Effector memory CD8-positive, alpha-beta T cell (primary cell): ENCODE measurements around the gene MMP23B.

Experiments
- ATAC-seq: fragments of 150-1000 bp; cut with Tn5 transposase; replicated peaks from 2 replicates; pipeline ENCODE4 v1.10.0; 2021; ENCODE audit warnings: mild to moderate bottlenecking, moderate library complexity
- DNase-seq, 3 experiments: peaks; one replicate each; pipeline ENCODE4 v3.0.0; 2021
- H3K27ac Mint-ChIP-seq, 2 donors: one replicate each; pipeline ENCODE4 v1.8.0; 2022; ENCODE audit warnings: mild to moderate bottlenecking in 2 of 2, mixed read lengths in 2 of 2, moderate library complexity in 2 of 2
- H3K27me3 Mint-ChIP-seq, 2 donors: one replicate each; pipeline ENCODE4 v1.8.0; 2022; ENCODE audit warnings: mixed read lengths in 2 of 2
- H3K36me3 Mint-ChIP-seq: one replicate; pipeline ENCODE4 v1.8.0; 2022; ENCODE audit warnings: mild to moderate bottlenecking, moderate library complexity, mixed read lengths; ENCODE audit not compliant: insufficient read depth
- H3K4me1 Mint-ChIP-seq, 2 donors: one replicate each; pipeline ENCODE4 v1.8.0; 2022; ENCODE audit warnings: low read depth in 2 of 2, mixed read lengths in 2 of 2
- H3K4me3 Mint-ChIP-seq, 2 donors: one replicate each; pipeline ENCODE4 v1.8.0; 2022; ENCODE audit warnings: mild to moderate bottlenecking in 2 of 2, mixed read lengths in 2 of 2, moderate library complexity in 2 of 2
- H3K9me3 Mint-ChIP-seq, 2 donors: one replicate each; pipeline ENCODE4 v1.8.0; 2022; ENCODE audit warnings: mixed read lengths in 2 of 2

MMP23B gene

DNA sequence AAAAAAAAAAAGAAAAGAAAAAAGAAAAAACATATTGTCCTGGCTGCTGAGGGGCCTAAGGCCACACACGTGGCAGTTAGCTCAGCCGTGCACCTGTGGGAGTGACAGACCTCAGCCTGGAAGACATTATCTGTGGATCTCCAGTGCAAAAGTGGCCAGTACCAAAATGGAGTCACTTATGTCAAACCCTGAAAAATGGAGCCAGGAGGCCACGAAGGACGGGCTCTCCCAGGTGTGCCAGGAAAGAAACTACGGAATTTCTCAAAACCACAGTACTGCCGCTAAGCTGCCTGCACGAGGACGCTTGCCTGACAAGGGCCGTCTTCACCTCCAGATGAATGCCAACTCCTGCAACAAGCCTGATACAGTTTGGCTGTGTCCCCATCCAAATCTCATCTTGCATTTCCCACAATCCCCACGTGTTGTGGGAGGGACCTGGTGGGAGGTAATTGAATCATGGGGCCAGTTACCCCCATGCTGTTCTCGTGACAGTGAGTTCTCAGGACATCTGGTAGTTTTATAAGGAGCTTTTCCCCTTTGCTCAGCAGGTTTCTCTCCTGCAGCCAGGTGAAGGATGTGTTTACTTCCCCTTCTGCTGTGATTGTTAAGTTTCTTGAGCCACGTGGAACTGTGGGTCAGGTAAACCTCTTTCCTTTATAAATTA lies 22.0 kb upstream of the MMP23B start:
- DNase-seq (no peak), ATAC-seq (no peak)

DNA sequence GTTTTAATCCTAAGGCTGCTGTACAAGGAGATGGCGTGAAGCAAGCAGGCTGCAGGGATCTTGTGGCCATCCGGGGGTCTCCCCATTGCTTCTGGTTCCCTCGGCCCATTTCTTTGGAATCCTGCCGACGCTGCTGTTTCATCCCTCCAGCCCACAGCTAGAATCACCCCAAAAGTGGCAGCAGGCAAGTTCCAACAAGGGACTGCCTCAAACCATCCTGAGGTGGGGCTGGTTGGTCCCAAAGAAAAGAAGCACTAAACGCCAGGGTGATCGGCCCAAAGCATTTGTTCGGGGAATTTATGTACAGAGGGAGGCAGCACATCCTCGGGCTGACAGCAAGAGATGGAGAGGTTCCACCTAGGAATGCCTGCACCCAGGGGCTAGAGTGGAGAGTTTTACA lies 21.2 kb upstream of the MMP23B start:
- Mint-ChIP-seq H3K36me3 (peaks cover 16% of the 10 kb centered on the region), H3K27me3 (no peaks in the 10 kb centered on the region), H3K4me3 (peak overlapping the region in 1 of 2 donors; percentile 13), H3K4me1 (peaks cover 17 to 21% of the 10 kb centered on the region in 2 donors), H3K9me3 (no peaks in the 10 kb centered on the region), H3K27ac (no peak overlapping the region)
- DNase-seq (no peak), ATAC-seq (no peak)

More for the DNA sequence above, 22.0 kb upstream of the MMP23B start:
- no peaks in the 10 kb centered on the region for H3K9me3 Mint-ChIP-seq
- H3K27ac Mint-ChIP-seq = no peak overlapping the region
- H3K36me3 Mint-ChIP-seq = peaks cover 10% of the 10 kb centered on the region
- no peaks in the 10 kb centered on the region for H3K27me3 Mint-ChIP-seq
- H3K4me1 Mint-ChIP-seq = peaks cover 16 to 19% of the 10 kb centered on the region in 2 donors
- no peak overlapping the region for H3K4me3 Mint-ChIP-seq

DNA sequence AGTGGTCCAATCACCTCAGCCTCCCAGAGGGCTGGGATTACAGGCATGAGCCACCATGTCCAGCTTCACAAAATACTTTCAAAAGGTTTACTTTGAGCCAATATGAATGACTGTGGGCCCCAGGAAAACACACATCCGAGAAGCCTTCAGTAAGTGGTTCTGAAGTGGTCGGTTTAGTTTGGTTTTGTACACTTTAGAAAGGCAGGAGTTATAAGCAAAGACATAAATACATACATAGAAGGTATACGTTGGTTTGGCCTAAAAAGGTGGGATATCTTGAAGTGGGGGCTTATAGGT lies 19.9 kb upstream of the MMP23B start:
- Mint-ChIP-seq H3K9me3 (no peaks in the 10 kb centered on the region), H3K27ac (no peak overlapping the region), H3K4me3 (no peak overlapping the region), H3K36me3 (peaks cover 22% of the 10 kb centered on the region), H3K4me1 (peaks cover 17 to 21% of the 10 kb centered on the region in 2 donors), H3K27me3 (no peaks in the 10 kb centered on the region)
- ATAC-seq (no peak), DNase-seq (no peak)

DNA sequence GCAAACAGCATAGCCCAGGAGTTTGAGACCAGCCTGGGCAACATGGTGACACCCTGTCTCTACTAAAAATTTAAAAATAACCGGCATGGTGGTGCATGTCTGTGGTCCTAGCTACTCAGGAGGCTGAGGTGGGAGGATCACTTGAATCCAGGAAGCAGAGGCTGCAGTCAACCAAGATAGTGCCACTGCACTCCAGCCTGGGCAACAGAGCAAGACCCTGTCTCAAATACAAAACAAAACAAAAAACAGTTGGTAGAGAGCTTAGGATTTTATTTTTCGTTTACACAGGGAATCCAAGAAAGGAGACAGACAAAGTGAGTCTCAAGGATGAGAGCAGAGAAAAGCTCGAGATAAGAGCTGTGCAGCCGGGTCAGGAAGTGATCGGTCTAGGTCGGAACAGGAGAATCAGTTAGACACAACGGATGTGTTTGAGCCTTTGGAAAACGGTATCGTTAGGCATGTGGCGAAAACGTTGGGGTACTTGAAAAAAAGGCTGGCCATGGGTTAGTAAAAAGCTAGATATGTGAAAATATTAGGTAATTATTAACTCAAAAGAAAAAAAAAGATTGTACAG lies 18.4 kb upstream of the MMP23B start:
- DNase-seq (no peak), ATAC-seq (no peak)
- Mint-ChIP-seq H3K36me3 (peaks cover 23% of the 10 kb centered on the region), H3K4me3 (peak overlapping the region; percentile 92 to 97), H3K27ac (peak overlapping the region; percentile 97 to 98), H3K27me3 (no peaks in the 10 kb centered on the region), H3K4me1 (peaks cover 17 to 25% of the 10 kb centered on the region in 2 donors), H3K9me3 (no peaks in the 10 kb centered on the region)

DNA sequence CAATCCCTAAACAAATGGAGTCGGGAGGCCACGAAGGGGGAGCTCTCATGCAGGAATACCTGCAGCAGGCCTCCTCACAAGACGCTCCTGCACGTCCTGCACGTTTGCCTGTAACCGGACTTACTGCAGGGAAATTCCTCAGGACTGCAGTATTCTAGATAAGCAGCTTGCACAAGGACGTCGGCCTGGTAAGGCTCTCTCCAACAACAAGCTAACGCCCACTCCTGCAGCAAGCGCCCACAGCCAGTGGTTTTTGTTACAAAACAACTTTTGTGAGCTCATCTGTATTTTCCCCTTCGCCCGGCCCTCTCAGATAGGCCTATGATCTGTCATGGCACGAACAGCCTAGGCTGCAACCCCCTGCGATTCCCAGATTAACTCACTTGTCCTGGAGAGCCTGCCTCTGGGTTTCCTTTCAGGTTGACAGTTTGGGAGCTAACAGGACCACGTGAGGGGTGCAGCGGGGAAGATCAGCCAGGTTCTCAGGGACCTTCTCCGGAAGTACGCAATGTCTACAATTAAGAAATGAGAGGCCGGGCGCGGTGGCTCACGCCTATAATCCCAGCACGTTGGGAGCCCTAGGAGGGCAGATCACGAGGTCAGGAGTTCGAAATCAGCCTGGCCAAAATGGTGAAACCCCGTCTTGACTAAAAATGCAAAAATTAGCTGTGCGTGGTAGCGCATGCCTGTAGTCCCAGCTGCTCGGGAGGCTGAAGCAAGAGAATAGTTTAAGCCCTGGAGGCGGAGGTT lies 17.6 kb upstream of the MMP23B start:
- Mint-ChIP-seq H3K4me3 (peak overlapping the region; percentile 92 to 97), H3K27ac (peak overlapping the region; percentile 97 to 98), H3K4me1 (peaks cover 21 to 27% of the 10 kb centered on the region in 2 donors), H3K9me3 (no peaks in the 10 kb centered on the region), H3K27me3 (no peaks in the 10 kb centered on the region), H3K36me3 (peaks cover 28% of the 10 kb centered on the region)
- DNase-seq (peak; percentile 32 to 42 (median 36)), ATAC-seq (peak; percentile 6)

DNA sequence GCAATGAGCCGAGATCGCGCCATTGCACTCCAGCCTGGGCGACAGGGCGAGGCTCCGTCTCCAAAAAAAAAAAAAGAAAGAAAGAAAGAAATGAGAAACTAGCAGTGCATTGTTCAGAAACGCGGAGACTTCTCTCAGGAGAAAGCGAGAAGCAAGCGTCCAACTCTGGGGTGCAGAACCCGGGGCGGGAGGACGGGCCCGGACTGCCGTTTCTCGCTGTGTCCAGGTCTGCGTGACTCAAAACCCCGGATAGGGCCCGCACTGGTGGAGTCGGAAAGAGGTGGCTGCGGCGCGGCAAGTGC lies 17.1 kb upstream of the MMP23B start:
- Mint-ChIP-seq H3K9me3 (no peaks in the 10 kb centered on the region), H3K4me3 (peak overlapping the region; percentile 92 to 97), H3K4me1 (peaks cover 21 to 27% of the 10 kb centered on the region in 2 donors), H3K36me3 (peaks cover 28% of the 10 kb centered on the region), H3K27me3 (no peaks in the 10 kb centered on the region), H3K27ac (peak overlapping the region; percentile 97 to 98)
- DNase-seq (no peak), ATAC-seq (peak; percentile 1)

DNA sequence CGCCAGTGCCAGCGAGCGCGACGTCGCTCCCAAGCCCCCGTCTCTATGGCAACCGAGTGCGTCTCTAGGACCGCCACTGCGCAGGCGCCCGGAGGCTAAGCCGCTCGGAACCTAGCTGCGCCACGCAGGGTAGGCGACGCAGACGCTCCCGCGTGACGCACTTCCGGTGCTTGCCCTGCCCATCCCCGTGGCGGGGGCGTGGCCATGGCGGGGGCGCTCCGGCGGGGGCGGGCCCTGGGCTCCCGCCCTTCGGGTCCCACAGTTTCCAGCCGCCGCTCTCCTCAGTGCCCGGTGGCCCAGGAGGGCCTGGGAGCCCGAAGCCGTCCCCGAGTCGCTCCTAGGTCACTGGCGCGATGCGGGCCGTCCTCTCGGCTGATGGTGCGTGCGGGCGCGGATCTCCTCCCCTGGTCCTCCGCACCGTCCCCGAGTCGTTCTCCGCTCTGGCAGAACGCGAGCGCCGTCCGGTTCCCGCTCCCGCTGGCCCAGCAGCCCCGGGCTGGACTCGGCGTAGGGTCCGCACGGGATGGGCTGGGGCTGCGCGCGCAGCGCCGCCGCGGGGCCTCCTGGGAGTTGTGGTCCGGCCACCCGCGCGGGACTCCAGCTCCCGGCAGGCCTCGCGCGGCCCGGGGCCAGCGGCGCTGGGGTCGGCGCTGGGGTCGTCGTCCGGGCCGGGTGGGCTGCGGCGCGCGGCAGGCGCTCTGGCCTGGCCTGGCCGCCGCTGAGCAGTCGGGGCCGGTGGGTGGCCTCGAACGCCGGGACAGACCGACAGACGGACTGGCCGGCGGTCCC lies 16.5 kb upstream of the MMP23B start, which contains the start of gene MIB2:
Gene MIB2, plus strand, starts transcription at position 245 of the 789 bp plus-strand sequence. CDS start 7,953 bp downstream, outside the sequence.
- Mint-ChIP-seq H3K27ac (peak within 1 kb of the TSS; percentile 97 to 98), H3K4me3 (peak within 1 kb of the TSS; percentile 92 to 97), H3K27me3 (no peaks in the 10 kb centered on the region), H3K4me1 (peaks cover 21 to 27% of the 10 kb centered on the region in 2 donors), H3K36me3 (peaks cover 30% of the 10 kb centered on the region), H3K9me3 (no peaks in the 10 kb centered on the region)
- ATAC-seq (peak; percentile 82), DNase-seq (peak; percentile 98 to 99 (median 98))

DNA sequence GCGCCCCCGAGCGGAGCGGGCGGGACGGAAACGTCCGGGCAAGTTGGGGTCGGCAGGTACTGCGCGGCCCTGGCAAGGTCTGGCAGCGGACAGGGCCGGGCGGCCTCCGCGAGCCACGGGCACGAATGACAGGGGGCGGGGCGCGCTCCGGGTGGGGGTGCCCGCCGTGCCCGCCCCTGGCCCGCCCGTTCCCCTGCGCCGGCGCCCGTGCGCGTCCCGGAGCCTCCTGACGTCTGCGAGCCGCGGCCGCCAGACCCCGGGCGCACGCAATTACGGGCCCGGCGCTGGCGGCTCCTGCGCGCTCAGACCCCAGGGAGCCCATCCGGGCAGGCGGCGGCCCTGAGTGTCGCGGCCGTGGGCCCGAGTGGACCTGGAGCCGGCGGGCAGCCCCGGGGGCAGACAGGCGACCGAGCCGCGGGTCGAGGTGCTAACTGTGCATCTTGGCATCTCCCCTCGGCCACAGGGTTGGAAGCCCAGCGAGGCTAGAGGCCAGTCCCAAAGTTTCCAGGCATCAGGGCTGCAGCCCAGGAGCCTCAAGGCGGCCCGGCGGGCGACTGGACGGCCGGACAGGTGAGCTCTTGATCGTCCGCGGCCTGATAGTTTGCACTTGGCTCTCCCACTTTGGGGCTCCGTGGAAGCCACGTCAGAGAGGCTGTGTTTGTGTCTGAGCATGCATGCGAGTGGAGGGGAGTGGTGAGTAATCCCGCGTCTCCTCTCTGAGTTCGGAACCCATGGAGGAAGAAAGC lies 15.8 kb upstream of the MMP23B start:
- DNase-seq (peak in 1 of 3 experiments; percentile 32), ATAC-seq (peak; percentile 11)
- no peaks in the 10 kb centered on the region for H3K9me3 Mint-ChIP-seq
- H3K36me3 Mint-ChIP-seq = peaks cover 33% of the 10 kb centered on the region
- no peaks in the 10 kb centered on the region for H3K27me3 Mint-ChIP-seq
- peak overlapping the region; percentile 44 to 78 for H3K27ac Mint-ChIP-seq
- peak overlapping the region; percentile 71 to 72 for H3K4me3 Mint-ChIP-seq
- H3K4me1 Mint-ChIP-seq = peaks cover 21 to 27% of the 10 kb centered on the region in 2 donors

DNA sequence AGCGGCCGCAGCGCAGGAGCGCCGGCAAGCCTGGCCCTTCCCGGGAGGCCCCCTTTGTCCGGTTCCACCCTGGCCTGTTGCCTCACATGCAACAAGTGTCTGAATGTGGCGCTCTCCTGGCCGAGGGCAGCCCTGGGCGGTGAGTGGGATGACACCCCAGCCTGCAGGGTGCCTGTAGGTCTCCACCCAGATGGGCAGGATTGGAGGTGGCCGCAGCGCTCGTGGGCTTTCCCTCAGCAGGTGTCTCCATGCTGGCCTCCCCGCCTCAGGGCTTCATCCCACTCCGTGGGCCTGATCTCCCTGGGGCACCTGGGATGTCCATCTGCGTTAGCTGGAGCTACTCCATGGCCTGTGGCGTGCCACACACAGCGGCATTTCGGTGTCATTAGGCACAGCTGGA lies 15.1 kb upstream of the MMP23B start:
- H3K4me1 Mint-ChIP-seq = peaks cover 21 to 27% of the 10 kb centered on the region in 2 donors
- no peak for DNase-seq
- no peak for ATAC-seq
- H3K9me3 Mint-ChIP-seq = no peaks in the 10 kb centered on the region
- H3K36me3 Mint-ChIP-seq = peaks cover 33% of the 10 kb centered on the region
- H3K27ac Mint-ChIP-seq = peak overlapping the region; percentile 44 to 78
- peak overlapping the region; percentile 71 to 72 for H3K4me3 Mint-ChIP-seq
- H3K27me3 Mint-ChIP-seq = no peaks in the 10 kb centered on the region

DNA sequence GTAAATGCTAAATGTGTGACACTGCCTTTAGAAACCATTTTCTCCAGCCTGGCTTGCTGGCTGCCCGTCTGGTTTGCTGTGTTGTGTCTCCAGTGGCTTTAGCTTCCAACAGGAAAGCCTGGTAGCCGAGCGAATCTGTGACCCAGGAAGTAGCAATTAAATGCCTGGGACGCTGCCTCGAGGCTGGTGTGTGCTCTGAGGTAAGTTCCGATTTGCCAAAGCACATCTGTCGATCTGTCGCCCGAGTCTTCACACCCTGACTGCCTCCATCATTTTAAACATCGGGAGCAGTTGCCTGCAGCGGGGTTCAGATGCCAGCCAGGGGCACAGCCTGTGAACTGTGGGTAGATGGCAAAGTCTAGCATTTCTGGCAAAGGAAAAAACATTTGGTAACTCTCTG lies 14.5 kb upstream of the MMP23B start:
- H3K27ac Mint-ChIP-seq = peak overlapping the region in 1 of 2 donors; percentile 78
- no peaks in the 10 kb centered on the region for H3K9me3 Mint-ChIP-seq
- H3K27me3 Mint-ChIP-seq = no peaks in the 10 kb centered on the region
- ATAC-seq (no peak), DNase-seq (no peak)
- peak overlapping the region; percentile 71 to 72 for H3K4me3 Mint-ChIP-seq
- peaks cover 21 to 25% of the 10 kb centered on the region in 2 donors for H3K4me1 Mint-ChIP-seq
- peaks cover 34% of the 10 kb centered on the region for H3K36me3 Mint-ChIP-seq

DNA sequence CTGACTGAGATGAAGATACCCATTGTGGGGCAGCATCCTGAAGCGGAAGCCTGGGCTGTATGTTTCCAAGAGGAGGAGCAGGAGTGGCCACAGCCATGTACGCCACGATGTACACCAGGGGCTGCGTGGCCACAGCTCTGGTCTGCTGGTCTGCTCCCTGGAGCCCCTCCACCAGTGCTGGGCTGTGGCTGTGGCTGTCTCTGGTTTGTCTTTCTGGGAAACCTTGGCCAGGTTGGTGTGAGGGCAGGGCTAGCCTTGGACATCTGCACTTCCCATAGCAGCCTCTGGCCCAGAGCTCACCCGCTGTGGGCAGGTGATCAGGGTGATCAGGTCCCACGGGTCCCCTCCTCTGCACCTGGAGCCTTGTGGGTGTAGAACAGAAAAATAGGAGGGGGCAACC lies 14.0 kb upstream of the MMP23B start:
- Mint-ChIP-seq H3K4me1 (peaks cover 21 to 27% of the 10 kb centered on the region in 2 donors), H3K9me3 (no peaks in the 10 kb centered on the region), H3K27me3 (no peaks in the 10 kb centered on the region), H3K4me3 (peak overlapping the region in 1 of 2 donors; percentile 71), H3K36me3 (peaks cover 36% of the 10 kb centered on the region), H3K27ac (peak overlapping the region in 1 of 2 donors; percentile 78)
- DNase-seq (no peak), ATAC-seq (no peak)

DNA sequence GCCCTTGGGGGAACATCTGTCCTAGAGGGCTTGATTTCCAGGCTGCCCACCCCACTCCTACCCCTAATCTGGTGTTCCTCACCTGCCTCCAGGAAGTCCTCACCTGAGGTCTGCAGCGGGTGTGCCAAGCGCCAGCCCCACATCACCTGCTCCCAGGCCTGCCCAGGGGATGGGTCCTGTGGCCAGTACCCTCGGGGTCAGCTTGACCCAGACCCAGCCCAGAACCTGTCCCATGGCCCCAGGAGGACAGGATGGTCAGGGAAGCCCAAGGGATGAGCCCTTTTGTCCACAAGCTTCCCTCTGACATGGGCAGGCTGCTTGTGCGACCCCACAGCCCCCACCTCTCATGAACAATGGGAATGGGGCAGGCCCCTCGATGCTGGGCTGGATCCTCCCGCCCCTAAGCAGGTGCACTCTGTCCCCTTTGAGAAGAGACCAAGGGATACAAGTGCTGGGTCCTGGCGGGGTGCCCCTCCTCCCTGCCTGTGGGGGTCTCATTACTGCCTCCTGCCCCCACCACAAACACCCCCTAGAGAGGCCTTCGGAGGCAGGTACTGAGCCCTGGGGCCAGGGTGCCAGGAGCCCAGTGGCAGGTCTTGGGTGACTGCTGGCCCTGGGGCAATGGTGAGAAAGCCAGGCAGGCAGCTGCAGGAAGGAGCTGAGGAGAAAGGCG lies 13.4 kb upstream of the MMP23B start:
- Mint-ChIP-seq H3K4me1 (peaks cover 19 to 26% of the 10 kb centered on the region in 2 donors), H3K36me3 (peaks cover 36% of the 10 kb centered on the region), H3K9me3 (no peaks in the 10 kb centered on the region), H3K27me3 (no peaks in the 10 kb centered on the region), H3K27ac (peak overlapping the region in 1 of 2 donors; percentile 91), H3K4me3 (no peak overlapping the region)
- ATAC-seq (no peak), DNase-seq (no peak)
